GM19438 (cell line): ENCODE data around the gene PYGL.
"Not testable (repeated sequence)": the region's sequence is repeated elsewhere in the genome, so short reads cannot be mapped to it uniquely, and the experiment has no call there.

Experiments used
- ATAC-seq: cut with Tn5 transposase; IDR thresholded peaks from one replicate; pipeline ENCODE4 v1.9.1; 2021; ENCODE audit warnings: low read depth; ENCODE audit not compliant: unreplicated experiment

The PYGL gene

GRCh38 chr14:50929506-50929905, 14.8 kb downstream of the PYGL start:
- no peak for ATAC-seq

DNA sequence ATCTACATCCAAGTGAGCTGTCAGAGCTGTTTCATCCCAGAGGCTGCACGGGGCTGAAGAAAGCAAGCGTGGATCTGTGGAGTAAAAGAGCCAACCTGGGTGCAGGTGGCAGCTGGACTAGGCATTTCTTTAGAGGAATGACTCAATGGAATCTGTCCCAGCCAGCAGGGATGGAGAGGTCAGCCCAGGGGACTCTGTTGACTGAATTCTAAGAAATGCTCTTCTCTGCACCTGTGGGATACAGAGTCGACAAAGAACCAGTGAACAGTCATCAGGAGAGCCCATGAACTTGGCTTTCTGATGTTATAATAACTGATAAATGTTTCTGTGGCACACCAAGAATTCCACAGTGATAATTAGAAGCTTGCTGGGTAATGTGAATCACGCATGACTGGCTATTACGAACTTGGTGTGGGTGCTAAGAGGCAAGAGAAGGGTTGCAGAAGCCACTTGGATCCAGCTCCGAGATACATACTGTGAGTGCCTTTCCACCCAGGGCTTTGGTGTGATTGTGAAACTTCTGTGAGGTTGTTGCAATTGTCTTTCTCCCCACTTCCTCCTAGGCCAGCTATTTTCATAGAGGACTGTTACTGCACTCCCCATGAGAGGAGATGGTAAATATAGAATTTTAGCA, 16.2 kb downstream of the PYGL start:
- ATAC-seq: peak; percentile 54

DNA sequence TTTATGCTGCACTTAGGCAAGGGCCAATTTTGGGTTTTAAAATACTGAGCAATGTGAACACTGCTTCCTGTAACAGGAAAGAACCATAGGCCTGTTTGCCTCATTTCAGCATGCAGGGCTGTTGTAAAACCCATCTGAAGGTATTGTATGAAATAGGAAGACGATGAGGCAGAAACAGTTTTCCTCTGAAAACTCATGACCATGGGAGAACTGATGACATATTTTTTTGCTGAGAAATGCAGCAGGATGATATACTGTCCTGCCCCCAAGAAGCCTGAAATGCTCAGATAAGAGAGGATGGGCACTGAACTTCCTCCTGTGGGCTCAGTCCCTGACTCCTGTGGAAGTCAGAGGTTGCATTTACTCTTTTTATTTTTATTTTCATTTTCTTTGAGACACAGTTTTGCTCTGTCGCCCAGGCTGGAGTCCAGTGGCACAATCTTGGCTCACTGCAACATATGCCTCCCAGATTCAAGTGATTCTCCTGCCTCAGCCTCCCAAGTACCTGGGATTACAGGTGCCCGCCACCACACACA, 17.4 kb downstream of the PYGL start:
- ATAC-seq: no peak

DNA sequence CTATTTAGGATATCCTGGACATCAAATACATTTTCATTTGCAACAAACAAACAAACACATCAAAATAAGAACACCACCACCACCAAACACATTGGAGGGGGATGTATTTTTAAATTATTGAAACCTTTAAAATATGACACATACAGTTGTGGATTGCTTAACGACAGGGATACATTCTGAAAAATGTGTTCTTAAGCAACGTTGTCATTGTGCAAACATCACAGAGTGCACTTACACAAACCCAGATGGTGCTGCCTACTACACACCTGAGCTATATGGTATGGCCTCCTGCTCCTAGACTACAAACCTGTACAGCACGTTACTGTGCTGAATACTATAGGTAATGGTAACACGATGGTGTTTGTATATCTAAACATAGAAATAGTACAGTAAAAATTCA, 19.4 kb downstream of the PYGL start:
- no peak for ATAC-seq

DNA sequence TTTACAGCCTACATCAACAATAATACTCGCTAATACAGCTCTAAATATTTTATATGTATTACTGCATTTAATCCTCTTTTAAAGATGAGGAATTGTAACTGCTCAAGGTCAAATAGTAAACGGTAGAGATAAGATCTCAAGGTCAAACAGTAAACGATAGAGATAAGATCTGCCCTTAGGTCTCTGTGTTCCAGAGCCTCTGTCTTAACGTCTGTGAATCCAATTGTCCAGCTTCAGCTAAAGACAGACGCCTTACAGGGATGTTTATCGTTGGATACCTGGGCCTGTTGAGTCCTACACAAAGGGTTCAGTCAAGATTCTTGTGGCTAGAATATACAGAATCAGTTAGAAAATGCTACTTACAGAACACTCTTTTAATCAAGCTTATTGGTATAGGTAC, 20.0 kb downstream of the PYGL start:
- no peak for ATAC-seq

DNA sequence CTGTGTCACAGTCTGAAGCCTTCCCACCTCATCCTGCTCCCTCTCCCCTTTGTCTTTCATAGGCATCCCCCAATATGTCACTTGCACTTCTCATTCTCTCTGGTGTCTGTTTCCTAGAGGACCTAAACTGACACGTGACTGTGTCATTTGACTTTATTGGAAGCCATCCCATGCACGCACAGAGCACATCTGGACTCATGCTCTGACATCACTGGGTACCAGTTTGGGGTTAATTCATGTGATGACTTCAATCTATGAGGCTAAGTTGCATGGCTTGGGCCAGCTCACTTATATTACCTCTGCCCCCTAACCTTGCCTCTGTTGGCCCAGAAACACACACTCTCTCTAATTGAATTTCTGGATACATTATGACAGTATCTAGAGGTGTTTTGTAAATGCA, 21.5 kb downstream of the PYGL start:
- no peak for ATAC-seq

DNA sequence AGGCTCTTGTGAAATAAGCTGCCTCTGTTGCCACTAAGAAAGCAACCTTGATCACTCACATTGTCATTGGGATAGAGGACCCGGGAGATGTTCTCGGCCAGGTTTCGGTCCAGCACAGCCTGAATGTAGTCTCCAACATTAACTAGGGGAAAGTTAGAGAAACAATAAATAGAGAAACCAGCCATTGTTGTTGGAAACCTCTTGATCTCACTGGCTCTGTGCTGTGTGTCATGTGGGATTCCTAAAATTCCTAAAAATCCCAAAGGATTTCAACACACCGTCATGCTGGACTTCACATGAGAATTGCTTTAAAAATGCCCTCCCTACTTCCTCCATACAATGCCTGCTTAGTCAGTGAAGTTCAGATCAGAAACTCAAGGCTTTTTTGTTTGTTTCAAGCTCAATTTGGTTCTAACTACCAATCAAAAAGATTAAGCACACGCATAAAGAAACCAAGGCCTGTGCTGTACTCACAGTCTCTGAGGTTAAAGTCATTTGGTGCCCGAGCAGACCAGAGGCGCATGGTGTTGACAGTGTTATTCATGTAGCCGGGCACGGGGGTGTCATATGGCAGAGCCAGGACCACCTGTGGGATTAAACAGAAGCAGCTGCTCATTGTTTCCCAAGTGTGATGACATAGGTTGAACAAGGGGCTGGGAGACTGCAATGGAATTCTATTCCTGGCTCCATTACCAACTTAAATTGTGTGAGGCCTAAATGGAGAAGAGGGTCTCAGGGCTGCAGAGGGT, 23.6 kb downstream of the PYGL start:
- no peak for ATAC-seq

DNA sequence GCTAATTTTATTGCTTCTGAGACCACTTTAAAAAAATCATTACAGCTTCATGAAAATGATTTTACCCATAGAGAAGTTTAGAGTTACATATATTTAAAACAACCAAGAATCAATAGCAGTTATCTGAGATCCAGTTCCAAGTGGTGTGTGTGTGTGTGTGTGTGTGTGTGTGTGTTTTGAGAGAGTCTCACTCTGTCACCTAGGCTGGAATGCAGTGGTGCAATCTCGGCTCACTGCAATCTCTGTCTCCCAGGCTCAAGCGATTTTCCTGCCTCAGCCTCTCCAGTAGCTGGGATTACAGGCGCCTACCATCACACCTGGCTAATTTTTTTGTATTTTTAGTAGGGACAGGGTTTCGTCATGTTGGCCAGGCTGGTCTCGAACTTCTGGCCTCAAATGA, 24.8 kb downstream of the PYGL start:
- not testable (repeated sequence) for ATAC-seq

GRCh38 chr14:50917449-50917848, 26.8 kb downstream of the PYGL start:
- no peak for ATAC-seq

GRCh38 chr14:50910495-50911420, 33.5 kb downstream of the PYGL start:
- ATAC-seq: no peak

- no peak for ATAC-seq
These were observed 37.8 kb downstream of the PYGL start for GRCh38 chr14:50906326-50907065.

GRCh38 chr14:50904719-50905118, 39.6 kb downstream of the PYGL start:
- no peak for ATAC-seq

DNA sequence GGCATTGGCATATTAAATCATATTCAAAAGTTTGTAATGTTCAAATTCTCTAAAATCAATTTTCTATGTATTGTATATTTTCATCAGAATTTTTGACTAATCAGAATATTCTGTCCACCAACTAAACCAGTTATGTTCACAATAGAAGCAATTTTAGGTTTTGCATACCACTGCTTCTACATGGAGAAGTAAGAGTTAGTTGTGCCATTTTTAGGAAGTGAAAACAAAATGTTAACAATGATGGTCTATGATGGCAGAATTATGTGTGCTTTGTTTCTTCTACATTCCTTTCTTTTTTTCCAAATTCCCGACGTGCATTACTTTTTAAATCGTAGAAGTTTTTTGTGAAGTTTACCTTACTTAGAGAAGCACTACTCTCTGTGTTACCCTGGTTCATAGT, 42.9 kb downstream of the PYGL start:
- no peak for ATAC-seq

DNA sequence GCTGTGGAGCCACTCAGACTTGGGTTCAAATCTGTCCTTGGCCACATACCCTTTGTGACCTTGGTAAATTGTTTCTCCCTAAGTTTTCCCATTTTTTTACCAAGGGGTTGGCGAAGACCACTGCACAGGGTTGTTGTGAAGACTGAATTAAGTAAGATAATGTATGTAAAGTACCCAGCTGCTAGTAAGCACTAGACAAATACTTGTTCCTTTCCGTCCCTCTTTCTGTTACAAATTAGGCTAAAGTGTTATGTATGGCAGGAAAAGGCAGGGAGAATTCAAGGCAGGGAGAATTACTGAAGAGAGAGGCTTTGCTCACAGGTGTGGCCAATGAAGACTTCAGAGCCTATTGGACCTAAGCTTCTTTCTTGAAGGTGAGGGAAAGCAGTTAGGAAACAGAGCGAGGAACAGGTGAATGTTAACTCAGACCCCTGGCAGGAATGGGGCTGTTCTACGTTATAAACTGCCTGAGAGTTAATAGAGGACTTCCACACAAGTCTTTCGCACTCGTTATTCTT, 46.6 kb downstream of the PYGL start:
- no peak for ATAC-seq

- not testable (repeated sequence) for ATAC-seq
These were observed 47.3 kb downstream of the PYGL start for GRCh38 chr14:50897005-50897404.

- not testable (repeated sequence) for ATAC-seq
These were observed 47.9 kb downstream of the PYGL start for GRCh38 chr14:50896421-50896820.

DNA sequence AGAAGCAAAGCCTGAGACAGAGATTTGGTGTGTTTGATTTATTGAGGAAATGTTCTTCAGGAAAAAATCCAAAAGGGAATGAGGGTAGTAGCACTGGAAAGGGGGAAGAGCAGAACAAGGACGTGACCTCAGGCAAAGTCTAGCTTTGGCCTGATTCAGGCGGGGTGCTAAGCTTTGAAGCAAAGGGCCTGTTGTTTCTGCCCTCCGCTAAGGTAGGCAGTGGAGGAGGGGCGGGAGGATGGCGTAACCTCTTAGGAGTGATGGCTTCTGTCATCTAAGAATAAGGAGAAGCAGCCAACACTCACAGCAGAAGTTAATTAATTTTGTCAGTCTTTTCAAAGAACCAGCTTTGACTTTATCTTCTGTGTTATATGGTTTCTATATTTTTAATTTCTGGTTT, 52.0 kb downstream of the PYGL start:
- no peak for ATAC-seq

- ATAC-seq: no peak
These were observed 56.8 kb downstream of the PYGL start for GRCh38 chr14:50887476-50887875.

DNA sequence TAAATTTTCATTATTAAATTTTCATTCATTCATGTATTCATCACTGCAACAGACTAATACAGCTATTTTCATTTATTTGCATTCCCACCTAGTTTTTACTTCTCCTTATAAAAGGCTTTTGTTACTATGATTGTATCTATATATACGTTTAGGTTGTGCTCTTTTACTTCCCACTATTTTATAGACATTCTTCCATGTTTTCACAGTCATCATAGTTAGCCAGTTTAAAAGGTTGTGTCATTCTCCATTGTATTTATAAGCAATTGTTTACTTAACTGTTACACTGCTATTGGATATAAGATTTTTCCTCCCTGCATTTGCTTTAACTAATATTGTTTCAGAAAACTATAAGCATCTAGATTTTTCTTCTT, 60.5 kb downstream of the PYGL start:
- ATAC-seq: no peak
